NCI-H460 (cell line): ENCODE data around the gene TPPP2. TPM values are rescaled to one million over a fixed set of nuclear protein-coding genes. Genes with fewer than 3 reads are reported as not detected.
A peak's percentile ranks its signal among the peaks of the same experiment; 100 is the strongest.
"Not testable (repeated sequence)": the region's sequence is repeated elsewhere in the genome, so short reads cannot be mapped to it uniquely, and the experiment has no call there.

Experiments
- DNase-seq: peaks from one replicate; pipeline ENCODE4 v3.0.0-alpha.2; 2016; ENCODE audit warnings: low read depth; ENCODE audit errors: extremely low read depth
- total RNA-seq: library from RNA; depleted of rRNA; stranded (reverse); fragments of >200 nt; shearing (Covaris generic); gene quantifications from 2 replicates; pipeline ENCODE4 v1.2.3, GENCODE V29; 2014

Gene TPPP2
- total RNA-seq, 1 experiment from 2014 or later, result not detected

- DNase-seq, result no peak
Observed at GRCh38 chr14:21036751-21037150, 6.7 kb downstream of the TPPP2 start.

GRCh38 chr14:21037156-21037555, 7.1 kb downstream of the TPPP2 start:
- no peak for DNase-seq

- DNase-seq, result no peak
Observed at GRCh38 chr14:21038441-21039422, 8.7 kb downstream of the TPPP2 start.

DNA sequence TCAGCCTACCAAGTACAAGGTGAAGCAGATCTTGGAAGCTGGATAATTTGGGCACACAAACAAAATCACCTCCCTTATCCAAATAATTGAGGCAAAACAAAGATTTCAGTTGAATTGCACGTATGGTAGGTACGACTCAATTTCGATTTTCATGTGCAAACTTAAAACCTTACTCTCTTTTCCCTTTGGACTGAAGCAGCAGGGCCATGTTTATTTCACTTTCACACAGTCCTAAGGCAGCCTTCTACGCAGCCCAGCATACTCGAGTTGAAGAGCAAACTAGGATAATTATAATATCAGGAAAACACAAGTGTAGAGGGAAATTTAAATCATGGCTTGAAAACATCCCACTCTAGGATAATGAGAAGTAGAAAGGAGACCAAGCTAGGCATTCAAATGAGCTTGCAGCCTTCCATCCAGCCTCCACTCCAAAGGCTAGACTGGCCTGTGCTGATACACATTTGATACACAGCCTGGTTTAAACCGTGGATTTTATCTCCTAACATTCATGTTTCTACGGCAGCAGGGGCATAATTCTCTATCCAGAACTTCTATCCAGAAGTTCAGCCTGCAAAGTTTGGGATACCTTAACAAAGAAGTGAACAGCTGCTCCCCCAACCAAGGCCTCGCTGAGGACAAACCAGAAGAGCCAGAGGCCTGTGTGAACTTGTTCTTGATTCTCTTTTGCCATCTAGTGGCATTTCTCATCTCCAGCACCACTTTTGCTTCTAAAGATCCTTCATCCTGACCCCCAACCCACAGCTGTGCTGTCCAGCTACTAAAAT, 9.8 kb downstream of the TPPP2 start:
- DNase-seq, result peak; percentile 64

- DNase-seq, result no peak
Observed at GRCh38 chr14:21040370-21040925, 10.4 kb downstream of the TPPP2 start.

- DNase-seq, result not testable (repeated sequence)
Observed at GRCh38 chr14:21040941-21041340, 10.9 kb downstream of the TPPP2 start.

DNA sequence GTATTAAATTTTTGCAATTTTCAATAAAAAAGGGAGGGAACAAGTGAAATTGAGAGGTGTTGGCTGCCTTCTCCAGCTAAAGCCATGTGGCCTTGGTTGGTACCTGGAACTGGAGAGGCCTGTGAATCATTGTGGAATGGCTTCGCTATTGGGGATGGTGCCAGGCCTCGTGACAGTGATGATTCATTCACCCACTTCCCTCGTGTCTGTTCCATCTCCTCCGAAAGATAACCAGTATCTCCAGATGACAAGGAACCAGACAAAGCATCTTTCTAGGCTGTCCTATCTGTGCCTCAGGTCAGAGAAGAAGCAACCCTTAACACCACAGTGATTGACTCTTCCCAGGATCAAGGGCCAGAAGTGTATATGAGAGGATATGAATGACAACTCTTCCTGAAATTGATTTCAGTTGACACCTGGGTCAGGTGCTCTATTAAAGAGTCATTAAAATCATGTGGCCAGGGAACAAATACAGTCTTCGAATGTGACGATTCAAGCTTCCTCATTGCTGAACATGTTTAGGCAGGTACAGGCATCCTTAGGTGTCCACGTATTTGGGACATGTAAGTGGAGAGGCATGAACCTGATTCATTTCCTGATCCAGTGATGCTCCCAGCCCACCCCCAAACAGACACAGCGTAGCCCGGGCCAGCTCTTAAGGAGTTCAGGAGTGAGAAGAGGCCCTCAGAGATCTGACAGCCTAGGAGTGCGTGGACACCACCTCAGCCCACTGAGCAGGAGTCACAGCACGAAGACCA, 11.8 kb downstream of the TPPP2 start, which contains the start of gene RNASE7:
RNASE7 (plus strand) TSS at position 687 of the 758 bp plus-strand sequence. CDS start 631 bp downstream, outside the sequence.
- no peak for DNase-seq

DNA sequence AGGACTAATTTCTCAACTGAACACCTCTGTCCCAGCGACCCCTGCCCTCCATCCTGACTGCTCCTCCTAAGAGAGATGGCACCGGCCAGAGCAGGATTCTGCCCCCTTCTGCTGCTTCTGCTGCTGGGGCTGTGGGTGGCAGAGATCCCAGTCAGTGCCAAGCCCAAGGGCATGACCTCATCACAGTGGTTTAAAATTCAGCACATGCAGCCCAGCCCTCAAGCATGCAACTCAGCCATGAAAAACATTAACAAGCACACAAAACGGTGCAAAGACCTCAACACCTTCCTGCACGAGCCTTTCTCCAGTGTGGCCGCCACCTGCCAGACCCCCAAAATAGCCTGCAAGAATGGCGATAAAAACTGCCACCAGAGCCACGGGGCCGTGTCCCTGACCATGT, 12.9 kb downstream of the TPPP2 start:
- DNase-seq, result no peak

DNA sequence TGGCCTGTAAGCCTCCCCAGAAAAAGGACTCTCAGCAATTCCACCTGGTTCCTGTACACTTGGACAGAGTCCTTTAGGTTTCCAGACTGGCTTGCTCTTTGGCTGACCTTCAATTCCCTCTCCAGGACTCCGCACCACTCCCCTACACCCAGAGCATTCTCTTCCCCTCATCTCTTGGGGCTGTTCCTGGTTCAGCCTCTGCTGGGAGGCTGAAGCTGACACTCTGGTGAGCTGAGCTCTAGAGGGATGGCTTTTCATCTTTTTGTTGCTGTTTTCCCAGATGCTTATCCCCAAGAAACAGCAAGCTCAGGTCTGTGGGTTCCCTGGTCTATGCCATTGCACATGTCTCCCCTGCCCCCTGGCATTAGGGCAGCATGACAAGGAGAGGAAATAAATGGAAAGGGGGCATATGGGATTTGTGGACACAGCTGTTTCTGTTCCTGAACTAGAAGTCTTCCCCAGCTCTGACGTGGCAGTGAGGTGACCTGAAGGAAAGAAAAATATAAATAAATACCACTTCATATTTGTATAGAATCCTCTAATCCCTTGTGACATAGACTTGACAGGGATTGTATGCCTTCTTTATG, 13.5 kb downstream of the TPPP2 start:
- DNase-seq, result no peak

DNA sequence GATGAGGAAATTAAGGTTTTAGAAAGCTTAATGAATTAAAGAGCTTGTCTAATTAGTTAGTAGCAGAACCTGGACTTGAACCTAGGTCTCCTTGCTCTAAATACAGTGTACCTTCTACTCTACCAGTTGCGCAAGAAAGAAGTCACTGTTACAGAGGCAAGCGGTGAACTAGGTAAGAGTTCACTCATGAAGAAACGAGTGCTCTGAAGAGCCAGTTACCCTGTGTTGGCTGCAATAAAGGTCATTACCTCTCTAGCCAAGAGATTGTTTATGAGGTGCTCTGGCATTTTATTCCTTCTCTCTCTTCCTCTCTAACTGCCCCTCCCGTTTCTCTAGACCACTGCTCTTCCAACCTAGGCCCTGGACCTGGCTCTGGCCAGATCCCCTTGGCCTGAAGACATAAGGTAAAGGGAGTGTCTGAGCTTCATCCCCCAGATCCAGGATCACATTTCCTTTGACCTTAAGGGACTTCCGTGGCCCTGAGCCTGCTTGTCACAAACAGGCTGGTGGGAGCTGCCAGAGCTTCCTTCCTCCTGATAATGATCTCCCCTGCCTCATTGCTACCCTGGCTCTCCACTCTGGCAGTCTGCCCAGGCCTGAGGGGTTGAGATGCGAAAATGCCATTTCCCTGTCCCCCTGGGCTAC, 14.1 kb downstream of the TPPP2 start:
- no peak for DNase-seq

- DNase-seq, result no peak
Observed at GRCh38 chr14:21047378-21047781, 17.4 kb downstream of the TPPP2 start.

- no peak for DNase-seq
Observed at GRCh38 chr14:21048638-21049037, 18.6 kb downstream of the TPPP2 start.

DNA sequence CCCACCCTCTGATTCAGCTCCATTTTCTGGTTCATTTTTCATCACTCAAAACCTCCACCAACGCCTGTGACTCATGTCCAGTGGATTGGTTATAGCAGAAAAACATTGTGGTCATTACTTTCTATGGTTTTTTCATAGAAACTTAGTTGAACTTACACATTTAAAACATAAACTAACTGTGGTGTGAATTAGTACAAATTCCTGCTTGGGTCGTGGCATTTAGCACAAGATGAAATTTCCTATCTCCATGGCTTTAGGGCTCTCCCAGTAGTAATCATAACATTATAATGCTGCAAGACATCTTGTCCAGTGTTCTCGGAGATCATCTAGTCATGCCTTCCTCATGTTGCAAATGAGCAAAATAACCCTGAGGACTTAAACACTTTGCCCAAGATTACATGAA, 19.3 kb downstream of the TPPP2 start:
- DNase-seq, result no peak

DNA sequence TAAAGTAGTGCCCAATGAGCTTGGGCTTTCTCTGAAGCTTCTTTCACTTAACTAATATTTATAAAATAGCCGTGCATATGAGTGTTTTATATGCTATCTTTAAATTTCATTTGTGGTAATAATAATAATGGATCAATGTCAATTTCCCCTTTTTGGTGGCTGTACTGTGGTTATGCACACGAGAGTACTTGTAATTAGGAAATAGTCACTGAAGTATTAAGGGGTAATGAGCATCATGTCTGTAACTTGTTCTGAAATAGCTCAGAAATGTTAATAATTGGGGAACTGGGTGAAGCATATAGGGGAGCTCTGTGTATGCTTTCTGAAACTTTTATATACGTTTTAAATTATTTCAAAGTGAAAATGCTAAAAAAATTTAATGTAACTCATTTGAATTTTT, 20.6 kb downstream of the TPPP2 start:
- no peak for DNase-seq

GRCh38 chr14:21053184-21054122, 23.4 kb downstream of the TPPP2 start:
- DNase-seq, result no peak

DNA sequence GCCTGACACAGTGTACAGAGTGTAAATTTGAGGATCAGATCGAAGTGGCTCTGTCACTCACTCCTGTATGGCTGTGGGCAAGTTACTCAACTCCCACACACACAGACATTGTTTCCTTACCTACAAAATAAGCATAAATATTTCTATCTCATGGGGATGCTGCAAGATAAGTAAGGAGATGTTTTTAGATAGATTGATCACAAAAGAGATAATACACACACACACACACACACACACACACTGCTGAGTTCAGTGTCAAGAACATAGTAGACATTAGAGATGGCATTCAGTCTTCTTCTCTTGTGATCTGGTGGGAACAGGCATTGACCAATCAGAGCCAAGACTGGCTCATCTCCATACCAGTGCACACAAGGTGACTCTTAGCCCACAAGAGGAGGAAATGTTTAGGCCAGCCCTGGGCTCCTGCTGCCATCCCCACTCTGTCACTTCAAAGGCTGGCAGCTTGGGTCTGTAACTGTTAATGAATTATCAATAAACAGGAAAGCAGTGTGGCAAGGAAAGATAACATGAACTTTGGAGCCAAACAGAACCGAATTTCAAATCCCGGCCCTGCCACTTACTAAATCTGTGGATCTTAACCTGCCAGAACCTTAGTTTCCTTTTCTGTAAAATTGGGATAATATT, 24.2 kb downstream of the TPPP2 start:
- no peak for DNase-seq

- DNase-seq, result no peak
Observed at GRCh38 chr14:21054768-21055145, 24.7 kb downstream of the TPPP2 start.
